Measurements from ENCODE around the gene SMAGP.

DNA sequence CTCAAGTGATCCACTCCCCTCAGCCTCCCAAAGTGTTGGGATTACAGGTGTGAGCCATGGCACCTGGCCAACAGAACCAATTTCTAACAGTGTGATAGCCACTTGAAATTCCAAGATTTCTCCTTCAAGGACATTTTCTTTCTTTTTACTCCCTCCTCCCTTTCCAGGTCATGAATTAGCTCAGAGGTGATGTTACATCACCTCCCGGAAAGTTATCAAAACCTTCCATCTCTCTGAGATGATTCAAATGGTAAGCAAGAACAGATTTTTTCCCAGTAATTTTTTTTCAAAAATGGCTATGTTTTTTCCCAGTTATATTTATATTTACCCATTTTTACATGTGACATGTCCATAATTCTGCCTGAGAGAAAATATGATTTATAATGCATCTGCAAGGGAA lies 15.6 kb upstream of the SMAGP start:
- TF ChIP-seq POLR2A (IDR thresholded peaks at IDR 0.05; ENCODE audit: low read length): no peak
- no peak for TF ChIP-seq GATA1 (IDR thresholded peaks at IDR 0.05; ENCODE audit: low read depth, low read length)
